Sigmoid colon (tissue), 4 donors: Measurements from ENCODE around the gene APPL1.

Source experiments
- POLR2A ChIP-seq, 2 donors: fragments of 450-650 bp; IDR thresholded peaks; one replicate each; pipeline ENCODE4 v1.6.1; 2016; ENCODE audit warnings: antibody characterized with exemption in 2 of 2, mild to moderate bottlenecking in 2 of 2, moderate library complexity in 2 of 2
- POLR2AphosphoS5 ChIP-seq, 4 donors: sonication (generic); formaldehyde crosslinking; IDR thresholded peaks; one replicate each; pipeline ENCODE4 v1.6.1; 2017; ENCODE audit warnings: antibody characterized with exemption in 4 of 4
- TF ChIP-seq, protein P1 (sequence below), 4 experiments: fragments of 450-650 bp in 3 of 4; fragments of 200-600 bp in 1 of 4; IDR thresholded peaks; one replicate each; pipeline ENCODE4 v1.5.1; 2016 to 2019; ENCODE audit warnings: antibody characterized with exemption in 4 of 4, mild to moderate bottlenecking in 3 of 4, moderate library complexity in 2 of 4

DNA sequence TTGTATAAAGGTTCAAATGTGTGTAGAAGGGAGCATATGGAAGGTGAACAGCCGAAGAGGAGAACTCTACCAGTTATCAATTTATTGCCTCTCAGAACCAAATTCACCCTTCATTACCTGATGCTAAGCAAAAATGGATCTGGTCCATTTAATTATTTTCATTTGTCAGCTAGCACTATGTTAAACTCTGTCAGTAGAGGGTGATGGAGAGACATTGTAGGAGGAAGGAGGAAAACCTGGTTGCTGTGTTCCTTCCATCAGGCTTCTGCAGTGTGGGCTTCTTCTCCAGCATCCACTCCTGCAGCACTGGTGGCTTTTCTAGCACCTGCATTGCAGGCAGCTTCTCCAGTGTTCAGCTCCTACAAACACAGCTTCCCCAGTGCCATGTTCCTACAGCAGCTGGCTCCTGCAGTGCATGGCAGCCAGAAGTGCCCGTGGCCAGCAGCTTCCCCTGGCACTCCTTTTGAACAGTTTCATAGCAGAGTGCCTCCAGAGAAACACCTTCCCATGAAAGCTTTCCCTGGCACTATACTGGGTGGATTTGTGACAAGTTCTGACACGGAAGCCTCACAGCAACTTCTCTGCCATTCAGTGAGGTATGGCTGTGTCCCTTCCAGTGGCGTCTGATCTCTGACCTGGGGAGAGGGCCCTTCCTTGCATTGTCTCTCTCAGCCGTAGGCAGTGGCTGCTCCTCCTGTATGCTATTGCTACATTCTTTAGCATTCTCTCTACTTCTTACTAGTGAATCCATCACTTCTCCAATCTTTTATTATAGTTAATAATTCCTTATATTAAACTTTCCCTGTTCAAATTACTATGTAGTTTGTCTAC is 47.7 kb upstream of the APPL1 start:
- TF ChIP-seq, protein P1, sequence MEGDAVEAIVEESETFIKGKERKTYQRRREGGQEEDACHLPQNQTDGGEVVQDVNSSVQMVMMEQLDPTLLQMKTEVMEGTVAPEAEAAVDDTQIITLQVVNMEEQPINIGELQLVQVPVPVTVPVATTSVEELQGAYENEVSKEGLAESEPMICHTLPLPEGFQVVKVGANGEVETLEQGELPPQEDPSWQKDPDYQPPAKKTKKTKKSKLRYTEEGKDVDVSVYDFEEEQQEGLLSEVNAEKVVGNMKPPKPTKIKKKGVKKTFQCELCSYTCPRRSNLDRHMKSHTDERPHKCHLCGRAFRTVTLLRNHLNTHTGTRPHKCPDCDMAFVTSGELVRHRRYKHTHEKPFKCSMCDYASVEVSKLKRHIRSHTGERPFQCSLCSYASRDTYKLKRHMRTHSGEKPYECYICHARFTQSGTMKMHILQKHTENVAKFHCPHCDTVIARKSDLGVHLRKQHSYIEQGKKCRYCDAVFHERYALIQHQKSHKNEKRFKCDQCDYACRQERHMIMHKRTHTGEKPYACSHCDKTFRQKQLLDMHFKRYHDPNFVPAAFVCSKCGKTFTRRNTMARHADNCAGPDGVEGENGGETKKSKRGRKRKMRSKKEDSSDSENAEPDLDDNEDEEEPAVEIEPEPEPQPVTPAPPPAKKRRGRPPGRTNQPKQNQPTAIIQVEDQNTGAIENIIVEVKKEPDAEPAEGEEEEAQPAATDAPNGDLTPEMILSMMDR (IDR thresholded peaks at IDR 0.05) = no peak
- TF ChIP-seq POLR2A (IDR thresholded peaks at IDR 0.05) (no peak), POLR2AphosphoS5 (IDR thresholded peaks at IDR 0.05) (no peak)
